A549 treated with AZD9567 at 1 μM for 4 hours (cell line): ENCODE results near the gene MARCHF6. TPM values are rescaled to one million over a fixed set of nuclear protein-coding genes. Genes with fewer than 3 reads are reported as not detected.

Source experiments
- total RNA-seq: library from RNA; stranded (reverse); fragments of 200-300 nt; extraction: Qiagen RNA extraction; gene quantifications from 5 replicates; pipeline ENCODE4 v1.2.3, GENCODE V29; 2022; ENCODE audit not compliant: insufficient read depth

Gene MARCHF6, protein sequence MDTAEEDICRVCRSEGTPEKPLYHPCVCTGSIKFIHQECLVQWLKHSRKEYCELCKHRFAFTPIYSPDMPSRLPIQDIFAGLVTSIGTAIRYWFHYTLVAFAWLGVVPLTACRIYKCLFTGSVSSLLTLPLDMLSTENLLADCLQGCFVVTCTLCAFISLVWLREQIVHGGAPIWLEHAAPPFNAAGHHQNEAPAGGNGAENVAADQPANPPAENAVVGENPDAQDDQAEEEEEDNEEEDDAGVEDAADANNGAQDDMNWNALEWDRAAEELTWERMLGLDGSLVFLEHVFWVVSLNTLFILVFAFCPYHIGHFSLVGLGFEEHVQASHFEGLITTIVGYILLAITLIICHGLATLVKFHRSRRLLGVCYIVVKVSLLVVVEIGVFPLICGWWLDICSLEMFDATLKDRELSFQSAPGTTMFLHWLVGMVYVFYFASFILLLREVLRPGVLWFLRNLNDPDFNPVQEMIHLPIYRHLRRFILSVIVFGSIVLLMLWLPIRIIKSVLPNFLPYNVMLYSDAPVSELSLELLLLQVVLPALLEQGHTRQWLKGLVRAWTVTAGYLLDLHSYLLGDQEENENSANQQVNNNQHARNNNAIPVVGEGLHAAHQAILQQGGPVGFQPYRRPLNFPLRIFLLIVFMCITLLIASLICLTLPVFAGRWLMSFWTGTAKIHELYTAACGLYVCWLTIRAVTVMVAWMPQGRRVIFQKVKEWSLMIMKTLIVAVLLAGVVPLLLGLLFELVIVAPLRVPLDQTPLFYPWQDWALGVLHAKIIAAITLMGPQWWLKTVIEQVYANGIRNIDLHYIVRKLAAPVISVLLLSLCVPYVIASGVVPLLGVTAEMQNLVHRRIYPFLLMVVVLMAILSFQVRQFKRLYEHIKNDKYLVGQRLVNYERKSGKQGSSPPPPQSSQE
- 59.3 to 75.2 TPM (median 71.9 TPM) in 5 replicates for total RNA-seq

DNA sequence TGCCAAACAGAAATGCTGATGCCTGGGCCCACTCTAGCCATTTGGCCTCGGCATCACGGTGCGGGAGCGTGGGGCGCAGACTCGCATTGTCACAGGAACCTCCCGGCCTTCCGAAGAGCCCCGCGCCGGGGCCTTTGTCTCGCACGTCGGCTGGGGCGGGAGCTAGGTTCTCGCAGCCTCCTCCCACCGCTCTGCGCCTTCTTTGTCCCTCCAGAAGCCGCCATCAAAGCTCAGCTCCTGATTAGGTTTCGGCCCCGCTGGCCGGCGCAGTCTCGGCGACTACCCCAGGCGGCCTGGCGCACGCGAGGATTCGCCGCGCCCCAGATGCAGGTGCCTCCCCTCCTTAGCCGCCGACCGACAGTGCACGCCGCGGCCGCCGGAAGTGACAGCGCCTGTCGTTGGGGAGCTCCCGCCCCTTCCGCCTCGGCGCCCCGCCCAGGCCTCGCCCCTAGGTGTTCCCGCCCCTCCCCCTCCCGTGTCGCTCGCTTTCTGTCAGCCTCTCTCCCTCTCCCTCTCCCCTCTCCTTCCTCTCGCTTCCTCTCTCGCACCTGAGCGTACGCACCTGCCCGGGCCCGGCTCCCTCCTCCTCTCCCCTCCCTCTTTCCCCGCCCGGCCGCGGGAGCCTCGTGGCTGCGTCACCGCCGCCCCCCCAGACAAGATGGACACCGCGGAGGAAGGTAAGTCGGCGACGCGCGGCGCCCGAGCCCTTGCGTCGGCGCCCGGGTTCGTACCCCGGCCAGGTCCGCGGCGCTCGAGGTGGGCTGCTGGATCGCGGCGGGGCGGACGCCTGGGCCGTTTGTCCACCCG lies at the start of gene MARCHF6:
TSS of gene MARCHF6 (plus strand) at position 455 of the 807 bp plus-strand sequence. CDS start at position 659, 204 bp downstream.

DNA sequence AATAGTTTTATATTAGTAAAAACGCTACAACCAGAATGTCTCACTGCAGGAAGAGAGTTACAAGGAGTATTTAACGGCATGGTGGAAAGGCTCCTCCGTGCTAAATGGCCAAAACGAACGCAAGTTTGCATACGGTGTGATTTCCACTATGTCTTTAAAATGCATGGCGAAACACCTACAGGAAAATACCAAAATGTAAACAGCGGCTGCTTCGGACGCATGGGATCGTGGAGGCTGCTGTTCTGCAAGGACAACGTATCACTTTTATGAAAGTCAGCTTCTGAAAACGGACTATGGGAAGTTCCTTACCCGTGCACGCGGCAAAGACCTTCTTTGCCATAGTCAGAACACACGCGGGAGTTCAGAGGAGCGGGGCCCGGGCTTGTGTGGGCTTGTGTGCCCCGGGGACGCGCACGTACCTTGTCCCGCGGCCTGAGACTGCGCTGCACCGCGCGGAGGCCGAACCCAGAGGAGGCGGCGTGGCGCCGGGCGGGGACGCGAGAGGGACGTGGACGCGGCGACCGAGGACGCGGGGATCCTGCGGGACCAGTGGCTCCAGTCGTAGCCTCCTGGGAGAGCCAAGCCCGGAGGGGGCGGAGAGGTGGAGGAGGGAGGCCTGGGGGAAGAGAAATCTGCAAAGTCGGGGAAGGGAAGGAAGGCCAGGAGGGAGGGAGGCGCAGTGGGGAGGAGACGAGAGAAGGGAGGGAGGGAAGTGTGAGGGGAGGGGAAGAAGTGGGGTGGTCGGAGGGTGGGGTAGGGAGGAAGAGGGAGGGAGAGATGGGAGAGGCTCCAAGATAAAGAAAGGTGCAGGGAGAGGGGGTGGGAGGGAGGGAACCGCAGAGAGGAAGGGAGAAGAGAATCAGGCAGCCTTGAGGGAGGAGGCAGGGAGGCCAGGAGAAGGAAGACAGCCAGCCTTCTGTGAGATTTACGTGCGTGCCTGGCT lies 46.0 kb upstream of the MARCHF6 start, which contains the start of gene CMBL:
TSS of gene CMBL (minus strand) at position 697 of the 943 bp plus-strand sequence. CDS start 17,140 bp downstream, outside the sequence.

Other genes with a start within 250 kb of the MARCHF6 start
- 11.4 to 13.4 TPM (median 11.9 TPM) in 5 replicates for gene ATPSCKMT, start 103.8 kb upstream of the MARCHF6 start, total RNA-seq
- 478 to 715 TPM (median 507 TPM) in 5 replicates for gene CCT5, start 103.4 kb upstream of the MARCHF6 start, total RNA-seq
- gene CMBL, start 45.8 kb upstream of the MARCHF6 start, total RNA-seq: 18.4 to 20.9 TPM (median 20.3 TPM) in 5 replicates
- 1.6 to 3.5 TPM (median 2.1 TPM) in 5 replicates for gene ROPN1L, start 88.2 kb downstream of the MARCHF6 start, total RNA-seq
- 9.0 to 10.5 TPM (median 9.5 TPM) in 5 replicates for gene ANKRD33B, start 210.4 kb downstream of the MARCHF6 start, total RNA-seq